Tibial artery (tissue), 4 donors: ENCODE data around the gene NINJ2.

Experiments used
- DNase-seq, 2 donors: peaks; one replicate each; pipeline ENCODE4 v3.0.0-alpha.2; 2019
- H3K27ac ChIP-seq, 2 donors: fragments of 200-600 bp; sonication (generic) in 1 of 2; 1 replicate in 1 of 2; 2 replicates in 1 of 2; pipeline ENCODE4 v1.5.1; 2018 to 2019; ENCODE audit warnings: mild to moderate bottlenecking in 1 of 2
- H3K27me3 ChIP-seq, 2 donors: fragments of 200-600 bp; sonication (generic) in 1 of 2; one replicate each; pipeline versions ENCODE4 v1.5.1 to v1.6.0; 2016 to 2019
- H3K36me3 ChIP-seq, 3 donors: fragments of 200-600 bp; sonication (generic) in 2 of 3; one replicate each; pipeline ENCODE4 v1.5.1; 2016 to 2019; ENCODE audit warnings: mild to moderate bottlenecking in 2 of 3
- H3K4me1 ChIP-seq, 4 donors: fragments of 200-600 bp; sonication (generic) in 2 of 4; 1 replicate in 3 of 4; 2 replicates in 1 of 4; pipeline ENCODE4 v1.5.1; 2016 to 2019
- H3K4me3 ChIP-seq, 2 donors: fragments of 200-600 bp; sonication (generic) in 1 of 2; 1 replicate in 1 of 2; 2 replicates in 1 of 2; pipeline ENCODE4 v1.5.1; 2018 to 2019; ENCODE audit warnings: mild to moderate bottlenecking in 2 of 2
- H3K9me3 ChIP-seq, 3 donors: fragments of 200-600 bp; sonication (generic) in 1 of 3; one replicate each; pipeline ENCODE4 v1.5.1; 2016 to 2019
- intact Hi-C: fragments of 100-400 bp; cut with DNase I; formaldehyde crosslinking; loops from one replicate; pipeline ENCODE4 v1.15.0; 2023; ENCODE audit warnings: low total_unique reads
- TF ChIP-seq, protein P1 (sequence below), 2 experiments: fragments of 200-600 bp in 1 of 2; fragments of 450-650 bp in 1 of 2; IDR thresholded peaks; one replicate each; pipeline ENCODE4 v1.5.1; 2017 to 2019; ENCODE audit warnings: antibody characterized with exemption in 2 of 2, mild to moderate bottlenecking in 1 of 2, moderate library complexity in 1 of 2

The NINJ2 gene

DNA sequence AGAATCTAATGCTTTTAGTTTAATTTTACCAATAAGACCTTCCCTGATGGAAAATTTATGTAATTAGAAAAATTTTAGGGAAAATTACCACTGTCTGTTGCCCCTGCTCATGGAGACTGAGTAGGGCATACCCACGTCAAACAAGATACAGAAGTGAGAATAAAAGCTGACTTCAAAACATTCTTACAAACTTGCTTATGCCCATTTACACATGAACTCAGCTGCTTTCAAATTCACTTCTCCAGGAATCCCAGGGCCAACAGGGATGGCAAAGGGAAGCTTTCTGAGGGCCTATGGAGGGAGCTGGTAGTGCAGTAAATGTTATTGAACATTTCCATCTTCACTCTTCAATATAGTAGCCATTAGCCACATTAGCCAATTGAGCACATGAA, 4.8 kb upstream of the NINJ2 start:
- Histone ChIP-seq H3K4me3 (no peak overlapping the region), H3K36me3 (no peaks in the 10 kb centered on the region), H3K9me3 (no peaks in the 10 kb centered on the region), H3K4me1 (peaks cover 0 to 13% (median 6%) of the 10 kb centered on the region in 4 donors), H3K27ac (no peak overlapping the region), H3K27me3 (no peaks in the 10 kb centered on the region)
- no peak for DNase-seq
- intact Hi-C loops: no loop called here
- TF ChIP-seq, protein P1, sequence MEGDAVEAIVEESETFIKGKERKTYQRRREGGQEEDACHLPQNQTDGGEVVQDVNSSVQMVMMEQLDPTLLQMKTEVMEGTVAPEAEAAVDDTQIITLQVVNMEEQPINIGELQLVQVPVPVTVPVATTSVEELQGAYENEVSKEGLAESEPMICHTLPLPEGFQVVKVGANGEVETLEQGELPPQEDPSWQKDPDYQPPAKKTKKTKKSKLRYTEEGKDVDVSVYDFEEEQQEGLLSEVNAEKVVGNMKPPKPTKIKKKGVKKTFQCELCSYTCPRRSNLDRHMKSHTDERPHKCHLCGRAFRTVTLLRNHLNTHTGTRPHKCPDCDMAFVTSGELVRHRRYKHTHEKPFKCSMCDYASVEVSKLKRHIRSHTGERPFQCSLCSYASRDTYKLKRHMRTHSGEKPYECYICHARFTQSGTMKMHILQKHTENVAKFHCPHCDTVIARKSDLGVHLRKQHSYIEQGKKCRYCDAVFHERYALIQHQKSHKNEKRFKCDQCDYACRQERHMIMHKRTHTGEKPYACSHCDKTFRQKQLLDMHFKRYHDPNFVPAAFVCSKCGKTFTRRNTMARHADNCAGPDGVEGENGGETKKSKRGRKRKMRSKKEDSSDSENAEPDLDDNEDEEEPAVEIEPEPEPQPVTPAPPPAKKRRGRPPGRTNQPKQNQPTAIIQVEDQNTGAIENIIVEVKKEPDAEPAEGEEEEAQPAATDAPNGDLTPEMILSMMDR (IDR thresholded peaks at IDR 0.05): no peak

DNA sequence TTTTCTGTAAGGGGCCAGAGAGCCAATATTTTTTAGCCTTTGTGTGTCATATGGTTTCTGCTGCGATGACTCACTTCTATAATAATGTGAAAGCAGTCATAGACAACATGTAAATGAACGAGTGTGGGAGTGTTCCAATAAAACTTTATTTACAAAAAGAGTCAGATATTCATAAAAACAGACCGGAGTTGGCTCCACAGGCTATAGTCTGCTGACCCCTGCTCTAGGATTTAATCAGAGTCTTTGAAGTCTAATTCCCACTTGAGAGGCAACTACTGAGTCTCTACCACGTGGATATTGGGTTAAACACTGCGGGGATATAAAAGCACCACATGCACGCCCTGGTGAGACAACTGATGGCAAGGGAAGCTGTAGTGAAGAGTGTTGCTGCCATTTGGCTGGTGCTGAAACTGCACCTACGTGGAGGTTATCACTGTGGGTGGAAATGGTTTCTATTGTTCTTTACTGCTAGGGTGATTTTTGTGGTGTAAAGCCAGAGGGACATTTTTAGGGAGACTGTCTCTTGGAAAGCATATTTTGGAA, 3.6 kb upstream of the NINJ2 start:
- Histone ChIP-seq H3K27me3 (no peaks in the 10 kb centered on the region), H3K36me3 (no peaks in the 10 kb centered on the region), H3K4me1 (peaks cover 0 to 25% (median 12%) of the 10 kb centered on the region in 4 donors), H3K9me3 (no peaks in the 10 kb centered on the region), H3K27ac (no peak overlapping the region), H3K4me3 (no peak overlapping the region)
- TF ChIP-seq, protein P1 (IDR thresholded peaks at IDR 0.05): no peak
- intact Hi-C loops: no loop called here
- DNase-seq: no peak

DNA sequence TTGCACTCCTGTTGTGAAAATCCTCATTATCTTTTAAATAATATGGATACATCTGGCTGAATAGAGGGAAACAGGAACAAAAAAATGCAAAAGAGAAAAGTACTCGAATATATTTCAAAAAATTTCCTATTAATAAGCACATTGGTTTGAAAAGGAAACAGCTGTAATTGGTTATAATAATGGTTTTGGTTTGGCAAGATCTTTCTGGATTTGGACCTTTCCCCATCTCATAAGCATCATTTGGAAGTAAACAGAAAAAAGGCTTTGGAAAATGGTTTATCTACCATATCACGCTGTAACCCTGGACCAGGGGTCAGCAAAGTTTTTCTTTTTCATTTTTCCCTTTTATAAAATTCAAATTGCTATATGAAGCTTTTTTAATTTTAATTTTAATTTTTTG, 2.8 kb upstream of the NINJ2 start:
- H3K4me1 ChIP-seq: peaks cover 0 to 25% (median 12%) of the 10 kb centered on the region in 4 donors
- no peaks in the 10 kb centered on the region for H3K9me3 ChIP-seq
- no peaks in the 10 kb centered on the region for H3K27me3 ChIP-seq
- H3K27ac ChIP-seq: no peak overlapping the region
- intact Hi-C loops: no loop called here
- H3K4me3 ChIP-seq: no peak overlapping the region
- no peak for DNase-seq
- no peaks in the 10 kb centered on the region for H3K36me3 ChIP-seq
- TF ChIP-seq, protein P1 (IDR thresholded peaks at IDR 0.05): no peak

DNA sequence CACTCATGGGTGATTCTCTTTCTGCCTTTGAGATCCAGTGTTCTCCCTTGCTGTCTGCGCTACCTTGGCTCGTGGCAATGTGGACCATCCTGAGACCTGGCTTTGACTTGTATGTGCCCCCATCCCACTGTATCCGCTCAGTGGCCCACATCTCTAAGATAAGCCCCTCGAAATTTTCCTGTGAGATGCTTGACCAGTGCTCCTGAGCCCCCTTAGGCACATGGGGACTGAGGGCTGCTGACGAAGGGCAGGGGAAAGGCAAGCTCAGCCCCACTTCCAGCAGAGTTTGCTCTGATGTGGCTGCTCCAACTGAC, 1.5 kb upstream of the NINJ2 start:
- peaks cover 0 to 25% (median 12%) of the 10 kb centered on the region in 4 donors for H3K4me1 ChIP-seq
- no peaks in the 10 kb centered on the region for H3K27me3 ChIP-seq
- intact Hi-C loops: no loop called here
- no peak for DNase-seq
- no peaks in the 10 kb centered on the region for H3K9me3 ChIP-seq
- no peaks in the 10 kb centered on the region for H3K36me3 ChIP-seq
- H3K4me3 ChIP-seq: no peak overlapping the region
- TF ChIP-seq, protein P1 (IDR thresholded peaks at IDR 0.05): no peak
- H3K27ac ChIP-seq: no peak overlapping the region

DNA sequence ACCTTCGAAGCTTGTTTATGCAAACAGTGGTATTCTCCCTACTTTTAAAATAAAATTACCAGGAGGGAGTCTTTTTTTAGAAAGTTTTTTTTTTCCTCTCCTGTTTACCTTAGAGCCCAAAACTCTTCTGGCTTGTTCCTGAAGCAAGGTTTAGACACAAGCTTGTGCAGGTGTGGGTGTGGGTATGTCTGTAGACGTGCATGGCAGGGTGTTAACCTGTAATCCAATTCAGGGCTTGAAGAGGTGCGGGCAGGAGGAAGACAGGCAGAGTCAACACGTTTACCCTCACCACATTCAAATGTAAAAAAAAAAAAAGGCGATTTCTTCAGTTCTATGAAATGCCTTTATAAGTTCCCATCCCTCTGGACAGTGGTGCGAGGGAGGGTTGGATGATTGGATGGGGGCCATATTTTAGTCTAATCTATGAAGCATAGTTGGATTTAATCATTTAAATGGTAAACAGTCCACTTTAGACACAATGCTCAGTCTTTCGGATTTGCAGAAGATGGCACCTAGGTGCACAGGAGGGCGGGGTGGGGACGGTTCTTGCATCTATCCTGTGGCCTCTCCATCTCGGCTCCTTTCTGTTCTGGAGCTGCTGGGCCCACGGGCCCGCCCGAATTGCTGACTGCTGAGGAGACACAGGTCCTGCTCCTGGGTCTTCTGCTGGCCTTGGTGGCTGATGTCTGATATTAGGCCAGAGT, 982 bp upstream of the NINJ2 start:
- Histone ChIP-seq H3K36me3 (no peaks in the 10 kb centered on the region), H3K27me3 (no peaks in the 10 kb centered on the region), H3K4me3 (no peak overlapping the region), H3K4me1 (peaks cover 0 to 25% (median 12%) of the 10 kb centered on the region in 4 donors), H3K9me3 (no peaks in the 10 kb centered on the region), H3K27ac (no peak overlapping the region)
- TF ChIP-seq, protein P1 (IDR thresholded peaks at IDR 0.05): no peak
- DNase-seq: no peak
- intact Hi-C loops: no loop called here
